Thoracic aorta (tissue), 2 donors: Measurements from ENCODE around the gene PPTC7. TPM values are rescaled to one million over a fixed set of nuclear protein-coding genes. Genes with fewer than 3 reads are reported as not detected.

Experiments
- ATAC-seq: fragments of 150-250 bp; one replicate; pipeline ENCODE4 v1.8.0; 2017; ENCODE audit warnings: low read depth; ENCODE audit not compliant: insufficient number of reproducible peaks, low FRiP score
- DNase-seq: peaks from one replicate; pipeline ENCODE4 v3.0.0-alpha.2; 2020; ENCODE audit warnings: low spot score
- H3K27ac ChIP-seq, 2 donors: fragments of 200-600 bp; sonication (generic); 1 replicate in 1 of 2; 2 replicates in 1 of 2; pipeline ENCODE4 v1.5.1; 2016; ENCODE audit warnings: mild to moderate bottlenecking in 2 of 2, moderate library complexity in 2 of 2
- H3K27me3 ChIP-seq: fragments of 200-600 bp; sonication (generic); replicated peaks from 2 replicates; pipeline ENCODE4 v1.6.0; 2016; ENCODE audit warnings: mild to moderate bottlenecking; ENCODE audit not compliant: insufficient read depth
- H3K36me3 ChIP-seq: fragments of 200-600 bp; sonication (generic); one replicate; pipeline ENCODE4 v1.5.1; 2016
- H3K4me1 ChIP-seq, 2 donors: fragments of 200-600 bp; sonication (generic); 1 replicate in 1 of 2; 2 replicates in 1 of 2; pipeline versions ENCODE4 v1.5.1 to v1.6.0; 2016; ENCODE audit warnings: low read depth in 2 of 2, mild to moderate bottlenecking in 1 of 2; ENCODE audit not compliant: control insufficient read depth in 1 of 2
- H3K4me3 ChIP-seq: fragments of 200-600 bp; sonication (generic); 2 replicates; pipeline ENCODE4 v1.5.1; 2016; ENCODE audit warnings: mild to moderate bottlenecking
- H3K9me3 ChIP-seq: fragments of 200-600 bp; sonication (generic); 2 replicates; pipeline ENCODE4 v1.5.1; 2016
- CTCF ChIP-seq: fragments of 200-600 bp; sonication (generic); IDR thresholded peaks from one replicate; pipeline ENCODE4 v1.5.1; 2019; ENCODE audit warnings: antibody characterized with exemption
- total RNA-seq, 2 donors: library from RNA; depleted of rRNA; stranded (reverse); fragments of >200 nt; gene quantifications; one replicate each; pipeline versions ENCODE4 v1.1.0 to v1.2.3, GENCODE V29; 2016

The PPTC7 gene
- total RNA-seq, 2 donors from 2014 or later = 11.8 to 30.4 TPM

DNA sequence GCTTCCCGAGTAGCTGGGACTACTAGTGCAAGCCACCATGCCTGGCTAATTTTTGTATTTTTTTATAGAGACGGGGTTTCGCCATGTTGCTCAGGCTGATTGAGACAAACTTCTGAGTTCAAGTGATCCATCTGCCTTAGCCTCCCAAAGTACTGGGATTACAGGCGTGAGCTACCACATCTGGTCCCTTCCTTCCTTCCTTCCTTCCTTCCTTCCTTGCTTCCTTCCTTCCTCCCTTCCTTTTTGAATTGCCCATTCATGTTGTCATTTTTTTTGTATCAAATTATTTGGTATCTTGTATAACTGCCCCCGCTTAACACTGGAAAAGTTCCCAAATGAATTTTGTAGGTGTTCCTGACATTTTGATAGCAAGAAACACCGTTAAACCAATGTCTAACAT lies 69.3 kb downstream of the PPTC7 start:
- no peak overlapping the region for H3K27ac ChIP-seq
- no peaks in the 10 kb centered on the region for H3K9me3 ChIP-seq
- H3K27me3 ChIP-seq = no peaks in the 10 kb centered on the region
- ATAC-seq (no peak), DNase-seq (no peak)
- H3K4me3 ChIP-seq = no peak overlapping the region
- H3K4me1 ChIP-seq = no peaks in the 10 kb centered on the region
- no peak for TF ChIP-seq CTCF
- H3K36me3 ChIP-seq = no peaks in the 10 kb centered on the region

- H3K27ac ChIP-seq = no peak overlapping the region
- H3K4me3 ChIP-seq = no peak overlapping the region
- TF ChIP-seq CTCF = no peak
- ATAC-seq = no peak
- H3K27me3 ChIP-seq = no peaks in the 10 kb centered on the region
- no peaks in the 10 kb centered on the region for H3K36me3 ChIP-seq
- H3K4me1 ChIP-seq = no peaks in the 10 kb centered on the region
- H3K9me3 ChIP-seq = no peaks in the 10 kb centered on the region
- DNase-seq = no peak
These were observed 75.0 kb downstream of the PPTC7 start for GRCh38 chr12:110508071-110508586.

DNA sequence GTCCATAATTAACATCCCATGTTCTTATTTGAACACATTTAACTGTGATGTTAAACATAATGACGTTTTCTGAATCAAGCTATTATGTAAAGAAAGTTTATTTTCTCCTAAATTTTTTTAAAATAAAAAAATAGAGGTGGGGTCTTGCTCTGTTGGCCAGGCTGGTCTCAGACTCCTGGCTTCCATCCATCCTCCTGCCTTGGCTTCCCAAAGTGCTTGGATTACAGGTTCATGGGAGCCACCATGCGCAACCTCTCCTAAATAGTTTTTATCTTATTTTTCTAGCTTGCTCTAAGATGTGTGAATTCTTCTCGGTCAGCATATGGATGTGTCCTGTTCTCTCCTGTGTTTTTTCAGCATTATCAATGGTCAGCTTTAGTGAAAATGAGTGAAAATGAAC lies 77.8 kb downstream of the PPTC7 start:
- TF ChIP-seq CTCF = no peak
- no peak overlapping the region for H3K27ac ChIP-seq
- DNase-seq = no peak

DNA sequence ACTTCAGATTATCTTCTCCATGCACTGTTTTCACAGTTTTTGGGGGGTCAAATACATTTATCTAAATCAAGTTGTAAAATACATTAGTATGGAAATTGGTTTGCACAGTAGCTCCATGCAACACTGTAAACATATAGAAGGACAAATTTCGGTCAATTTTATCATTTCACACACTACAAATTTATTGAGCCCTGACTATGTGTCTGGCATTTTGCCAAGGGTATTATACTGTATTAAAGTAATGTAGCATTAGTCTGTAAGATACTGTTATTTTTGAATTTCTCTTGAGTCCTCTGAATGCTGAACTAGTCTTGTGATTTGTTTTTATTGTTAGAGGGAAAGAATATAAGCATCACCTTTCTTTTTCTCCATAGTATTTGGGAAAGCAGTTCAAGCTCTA lies 79.7 kb downstream of the PPTC7 start:
- TF ChIP-seq CTCF = no peak
- no peak overlapping the region for H3K4me3 ChIP-seq
- H3K27me3 ChIP-seq = no peaks in the 10 kb centered on the region
- no peak overlapping the region for H3K27ac ChIP-seq
- no peak for DNase-seq
- H3K4me1 ChIP-seq = peaks cover 23 to 29% of the 10 kb centered on the region in 2 donors
- no peaks in the 10 kb centered on the region for H3K9me3 ChIP-seq
- no peaks in the 10 kb centered on the region for H3K36me3 ChIP-seq
- ATAC-seq = no peak

More for the DNA sequence above, 77.8 kb downstream of the PPTC7 start:
- no peaks in the 10 kb centered on the region for H3K36me3 ChIP-seq
- no peaks in the 10 kb centered on the region for H3K27me3 ChIP-seq
- H3K4me1 ChIP-seq = peaks cover 9 to 10% of the 10 kb centered on the region in 2 donors
- no peak for ATAC-seq
- H3K9me3 ChIP-seq = no peaks in the 10 kb centered on the region
- no peak overlapping the region for H3K4me3 ChIP-seq

GRCh38 chr12:110501752-110502738 lies 81.1 kb downstream of the PPTC7 start, which contains the start of the genes RAD9B and VPS29:
TSS of gene RAD9B (plus strand) at chr12:110502331. CDS start at chr12:110502338, 7 bp downstream.
TSS of gene VPS29 (minus strand) at chr12:110502111. CDS start at chr12:110502051, 60 bp downstream.
- peak; percentile 97 for DNase-seq
- peak; percentile 96 for ATAC-seq
- TF ChIP-seq CTCF = no peak

More at GRCh38 chr12:110501752-110502738, 81.1 kb downstream of the PPTC7 start, which contains the start of the genes RAD9B and VPS29:
- Histone ChIP-seq H3K27me3 (no peaks in the 10 kb centered on the region), H3K36me3 (peaks cover 5% of the 10 kb centered on the region), H3K4me1 (peaks cover 23 to 29% of the 10 kb centered on the region in 2 donors), H3K27ac (peak within 1 kb of the TSS; percentile 93 to 97), H3K4me3 (peak within 1 kb of the TSS; percentile 97), H3K9me3 (no peaks in the 10 kb centered on the region)
